Stimulated activated CD8-positive, alpha-beta memory T cell treated with anti-CD3 and anti-CD28 coated beads, Interleukin-4, amount 100 ng/mL, for 48 hours (primary cell): Measurements from ENCODE around the gene INTS11.
"Not testable (repeated sequence)": the region's sequence is repeated elsewhere in the genome, so short reads cannot be mapped to it uniquely, and the experiment has no call there.

Experiments used
- DNase-seq: peaks from one replicate; pipeline ENCODE4 v3.0.0-alpha.2; 2020

INTS11 gene

DNA sequence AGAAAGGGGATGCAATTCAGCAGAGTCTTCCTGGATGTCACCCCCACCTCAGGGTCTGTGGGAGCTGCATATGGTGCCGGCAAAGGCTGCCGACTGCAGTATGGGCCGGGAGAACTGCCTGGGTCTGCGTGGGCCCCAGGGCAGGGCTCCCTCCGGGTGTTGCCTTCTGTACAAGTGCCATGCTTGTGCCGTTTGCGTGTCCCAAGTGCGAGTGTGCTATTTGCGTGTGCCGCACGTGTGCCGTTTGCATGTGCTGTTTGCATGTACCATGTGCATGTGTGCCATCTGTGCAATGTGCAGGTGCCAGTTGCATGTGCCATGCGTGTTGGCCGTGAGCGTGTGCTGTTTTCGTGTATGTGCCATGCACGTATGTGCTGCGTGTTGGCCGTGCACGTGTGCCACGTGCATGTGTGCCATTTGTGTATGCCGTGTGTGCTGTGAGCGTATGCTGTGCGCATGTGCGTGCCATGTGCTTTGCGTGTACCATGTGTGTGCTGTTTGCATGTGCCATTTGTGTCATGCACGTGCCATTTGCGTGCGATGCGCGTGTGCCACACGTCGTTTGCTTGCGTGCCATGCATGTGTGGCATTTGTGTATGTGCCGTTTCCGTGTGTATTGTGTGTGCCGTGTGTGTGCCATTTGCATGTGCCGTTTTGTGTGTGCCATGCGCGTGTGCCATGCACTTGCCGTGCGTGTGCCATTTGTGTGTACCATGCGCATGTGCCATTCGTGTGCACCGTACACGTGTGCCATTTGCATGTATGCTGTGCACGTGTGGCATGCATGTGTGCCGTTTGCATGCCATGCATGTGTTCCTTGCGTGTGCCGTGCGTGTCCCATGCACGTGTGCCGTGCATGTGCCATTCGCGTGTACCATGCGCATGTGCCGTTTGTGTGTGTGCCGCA is 5.1 kb upstream of the INTS11 start:
- no peak for DNase-seq

GRCh38 chr1:1328254-1328653 is 3.8 kb upstream of the INTS11 start:
- no peak for DNase-seq

GRCh38 chr1:1327291-1327690 is 2.8 kb upstream of the INTS11 start:
- no peak for DNase-seq

- DNase-seq, result no peak
Observed at GRCh38 chr1:1326075-1326605, 1.7 kb upstream of the INTS11 start.

DNA sequence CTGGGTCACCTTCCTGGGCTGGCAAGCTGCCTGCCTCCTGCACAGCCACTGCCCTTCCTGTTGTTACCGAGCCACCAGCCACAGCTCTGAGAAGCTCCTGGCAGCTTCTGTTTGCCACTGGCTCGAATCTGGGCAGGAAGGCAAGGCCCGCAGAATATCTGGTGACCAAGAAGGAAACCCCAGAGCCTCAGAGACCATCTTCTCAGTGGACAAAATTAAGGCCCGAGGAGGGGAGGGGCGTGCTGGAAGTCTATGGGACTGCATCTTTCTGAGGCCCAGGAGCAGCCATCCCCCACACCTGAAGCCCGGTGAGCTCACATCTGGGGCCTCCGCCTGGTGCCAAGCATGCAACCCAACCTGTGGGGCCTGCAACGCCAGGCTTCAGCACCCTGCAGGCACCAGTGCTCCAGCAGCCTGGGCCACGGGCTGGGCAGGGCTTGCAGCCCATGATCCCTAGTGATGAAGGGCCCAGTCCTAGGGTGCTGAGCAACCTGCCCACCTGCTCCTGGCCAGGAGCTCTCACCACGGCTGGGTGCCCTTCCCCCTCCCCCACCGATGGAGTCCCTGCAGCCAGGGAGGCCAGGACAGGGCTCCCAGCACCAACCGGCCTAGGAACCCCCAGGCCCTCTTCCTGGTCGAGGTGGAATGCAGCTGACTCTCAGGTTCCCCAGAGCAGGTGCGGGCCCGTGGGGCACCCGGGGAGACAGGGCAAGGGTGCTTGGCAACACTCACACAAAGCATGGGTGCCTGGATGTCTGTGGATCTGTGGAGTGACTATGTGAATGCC is 1.0 kb upstream of the INTS11 start:
- DNase-seq, result no peak

DNA sequence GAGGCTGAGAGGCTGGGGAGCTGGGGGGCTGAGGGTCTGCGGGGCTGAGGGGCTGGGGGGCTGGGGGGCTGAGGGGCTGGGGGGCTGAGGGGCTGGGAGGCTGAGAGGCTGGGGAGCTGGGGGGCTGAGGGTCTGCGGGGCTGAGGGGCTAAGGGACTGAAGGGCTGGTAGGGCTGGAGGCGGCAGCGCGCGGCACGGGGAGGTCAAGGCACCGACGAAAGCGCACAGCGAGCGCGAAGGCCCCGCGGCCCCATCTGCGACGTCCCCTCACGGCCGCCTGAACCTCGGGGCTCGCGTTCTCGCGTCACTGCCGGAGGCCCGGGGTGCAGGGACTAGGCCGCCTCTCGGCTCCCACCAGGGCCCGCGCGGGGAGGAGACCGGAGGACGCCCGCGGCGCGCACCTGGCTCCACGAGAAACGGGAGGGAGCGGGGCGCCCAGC is 356 bp downstream of the INTS11 start:
- DNase-seq, result no peak

DNA sequence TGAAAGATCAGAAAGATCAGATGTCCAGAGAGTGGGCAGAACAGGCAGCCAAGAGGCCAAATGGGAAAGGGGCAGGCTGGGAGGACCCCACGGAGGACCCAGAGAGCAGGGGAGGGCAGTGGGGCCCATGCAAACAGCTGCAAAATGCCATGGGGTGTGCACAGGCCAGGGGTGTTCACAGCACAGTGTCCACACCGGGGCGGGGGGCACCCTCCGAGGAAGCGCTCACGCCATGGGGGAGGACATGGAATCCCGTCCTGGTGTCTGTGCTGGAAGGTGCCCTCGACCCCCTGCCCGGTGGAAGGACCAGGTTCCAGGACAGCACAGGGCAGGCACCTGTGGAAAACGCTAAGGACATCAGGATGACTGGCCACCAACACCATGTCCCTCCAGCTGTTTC is 1.5 kb downstream of the INTS11 start:
- DNase-seq, result no peak

- DNase-seq, result no peak
Observed at GRCh38 chr1:1322418-1322817, 2.0 kb downstream of the INTS11 start.

DNA sequence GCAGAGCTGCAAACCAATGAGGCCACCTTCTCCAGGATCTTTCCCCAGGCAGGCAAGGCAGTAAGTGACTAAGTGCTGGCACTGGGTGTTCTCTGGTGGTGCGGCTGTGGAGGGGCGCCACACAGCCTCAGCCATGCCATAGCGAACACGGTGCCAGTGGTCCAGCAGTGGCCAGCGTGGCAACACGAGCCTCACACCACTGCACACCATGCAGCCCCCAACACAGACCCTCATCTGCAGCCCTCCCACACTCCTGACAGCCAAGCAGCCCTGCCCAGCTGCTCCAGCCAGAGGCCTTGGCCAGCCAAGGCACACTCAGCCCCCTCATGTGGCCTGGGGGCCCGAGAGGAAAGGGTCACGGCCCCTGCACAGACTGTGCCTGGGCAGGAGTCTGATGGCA is 3.0 kb downstream of the INTS11 start:
- DNase-seq, result no peak

- no peak for DNase-seq
Observed at GRCh38 chr1:1320666-1321448, 3.6 kb downstream of the INTS11 start.

DNA sequence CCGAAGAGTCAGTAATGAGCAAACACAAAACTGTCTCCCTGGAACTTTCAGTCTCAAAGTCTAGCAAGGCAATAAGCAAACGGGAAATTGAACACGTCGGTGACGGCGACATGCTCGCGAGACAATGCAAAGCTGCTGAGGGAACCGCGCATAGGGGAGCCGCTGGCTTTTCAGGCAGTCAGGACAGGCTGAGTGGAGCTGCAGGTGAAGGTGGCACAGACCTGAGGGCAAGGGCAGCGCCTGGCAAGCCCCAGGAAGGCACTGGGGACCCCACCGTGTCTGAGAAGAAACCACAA is 4.9 kb downstream of the INTS11 start:
- no peak for DNase-seq

GRCh38 chr1:1318777-1319645 is 5.4 kb downstream of the INTS11 start:
- DNase-seq, result no peak

DNA sequence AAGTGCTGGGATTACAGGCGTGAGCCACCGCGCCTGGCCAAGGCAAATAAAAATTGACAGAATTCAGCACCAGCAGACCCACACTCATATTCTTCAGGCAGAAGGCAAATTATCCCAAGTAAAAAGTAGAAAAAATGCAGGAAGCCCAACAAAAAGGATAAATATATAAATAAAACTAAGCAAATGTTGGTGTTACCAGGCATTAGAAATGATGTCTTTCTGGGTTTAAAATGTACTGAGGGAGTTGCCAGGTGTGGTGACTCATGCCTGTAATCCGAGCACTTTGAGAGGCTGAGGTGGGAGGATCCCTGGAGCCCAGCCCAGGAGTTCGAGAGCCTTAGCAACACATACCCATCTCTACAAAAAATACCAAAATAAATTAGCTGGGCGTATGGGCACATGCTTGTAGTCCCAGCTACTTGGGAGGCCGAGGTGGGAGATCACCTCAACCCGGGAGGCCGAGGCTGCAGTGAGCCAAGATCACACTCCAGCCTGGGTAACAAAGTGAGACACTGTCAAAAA is 6.3 kb downstream of the INTS11 start:
- no peak for DNase-seq

DNA sequence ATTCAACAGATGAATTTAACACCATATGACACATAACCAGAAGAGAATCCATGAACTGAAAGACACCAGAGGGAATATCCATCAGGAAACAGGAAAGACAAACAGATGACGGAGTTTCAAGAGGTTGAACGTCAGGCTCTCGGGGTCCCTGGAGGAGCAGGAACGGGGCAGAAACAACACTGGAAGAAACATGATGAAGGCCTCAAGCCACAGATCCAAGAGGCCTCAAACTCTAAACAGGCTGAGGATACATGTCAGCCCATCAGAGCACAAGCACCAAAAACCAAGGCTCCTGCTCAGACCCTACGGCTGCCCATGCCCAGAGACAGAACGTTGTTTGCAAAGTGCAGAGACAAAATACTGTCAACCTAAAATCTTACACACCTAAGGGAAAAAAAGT is 7.0 kb downstream of the INTS11 start:
- no peak for DNase-seq

- not testable (repeated sequence) for DNase-seq
Observed at GRCh38 chr1:1316199-1316598, 8.3 kb downstream of the INTS11 start.

DNA sequence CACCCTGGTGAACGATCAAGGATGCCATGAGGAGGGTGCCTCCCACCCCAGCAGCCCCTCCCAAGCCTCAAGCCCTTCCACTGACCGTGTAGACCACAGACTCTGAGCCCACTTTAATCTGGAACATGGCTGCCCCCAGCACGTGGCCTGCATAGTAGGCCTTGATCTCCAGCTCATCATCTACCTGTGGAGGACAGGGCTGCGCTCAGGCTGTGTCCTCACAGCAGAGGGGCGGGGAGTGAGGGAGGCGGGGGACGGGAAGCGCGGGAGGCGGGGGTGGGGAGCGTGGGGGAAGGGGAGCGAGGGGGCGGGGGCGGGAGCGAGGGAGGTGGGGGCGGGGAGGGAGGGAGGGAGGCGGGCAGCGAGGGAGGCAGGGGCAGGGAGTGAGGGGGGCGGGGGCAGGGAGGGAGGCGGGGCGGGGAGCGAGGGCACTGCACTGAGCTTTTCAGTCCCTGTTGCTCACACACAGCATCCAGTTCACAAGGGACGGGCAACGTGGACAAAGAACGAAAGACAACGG is 9.0 kb downstream of the INTS11 start:
- no peak for DNase-seq

DNA sequence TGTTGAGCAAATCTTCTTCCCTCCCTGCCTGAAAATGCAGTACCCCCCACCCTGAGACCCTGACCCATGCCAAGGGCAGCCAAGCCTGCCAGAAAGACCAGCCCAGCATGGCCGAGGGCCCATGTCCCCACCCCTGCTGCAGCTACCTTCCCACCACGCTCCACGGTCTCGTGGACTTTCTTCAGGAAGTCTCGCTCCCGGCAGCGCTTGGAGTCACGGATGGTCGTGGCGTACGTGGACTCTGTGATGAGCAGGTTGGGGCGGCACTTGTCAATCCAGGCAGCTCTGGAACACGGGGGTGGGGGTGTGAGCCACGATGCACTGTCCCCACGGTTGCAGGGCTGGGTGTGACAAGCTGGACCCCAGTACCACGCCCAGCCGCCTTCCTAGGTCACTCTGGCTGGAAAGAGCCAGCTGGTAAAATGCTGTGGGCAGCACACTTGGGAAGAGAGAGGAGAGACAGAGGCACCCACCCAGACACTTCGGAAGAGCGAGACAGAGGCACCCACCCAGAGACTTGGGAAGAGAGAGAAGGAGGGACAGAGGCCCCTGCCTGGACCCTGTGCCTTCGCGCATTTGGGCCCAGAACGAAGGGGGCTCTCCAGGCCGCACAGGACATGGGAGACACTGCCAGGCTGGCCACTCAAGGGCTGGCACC is 9.7 kb downstream of the INTS11 start:
- no peak for DNase-seq

DNA sequence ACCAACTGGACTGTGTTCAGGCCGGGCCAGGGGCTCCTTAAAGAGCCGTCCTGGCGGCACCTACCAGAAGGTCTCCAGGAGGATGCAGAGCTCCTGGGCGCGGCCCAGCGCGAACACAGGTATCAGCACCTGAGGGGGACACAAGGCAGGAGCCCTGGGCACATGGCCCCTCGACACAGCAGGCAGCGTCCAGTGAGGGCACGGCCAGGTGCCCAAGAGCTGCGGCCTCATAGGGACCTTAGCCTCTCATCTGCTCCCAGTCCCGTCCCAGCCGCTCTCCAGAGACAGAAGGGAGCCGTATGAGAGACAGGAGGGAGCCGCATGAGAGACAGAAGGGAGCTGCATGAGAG is 10.2 kb downstream of the INTS11 start:
- no peak for DNase-seq

DNA sequence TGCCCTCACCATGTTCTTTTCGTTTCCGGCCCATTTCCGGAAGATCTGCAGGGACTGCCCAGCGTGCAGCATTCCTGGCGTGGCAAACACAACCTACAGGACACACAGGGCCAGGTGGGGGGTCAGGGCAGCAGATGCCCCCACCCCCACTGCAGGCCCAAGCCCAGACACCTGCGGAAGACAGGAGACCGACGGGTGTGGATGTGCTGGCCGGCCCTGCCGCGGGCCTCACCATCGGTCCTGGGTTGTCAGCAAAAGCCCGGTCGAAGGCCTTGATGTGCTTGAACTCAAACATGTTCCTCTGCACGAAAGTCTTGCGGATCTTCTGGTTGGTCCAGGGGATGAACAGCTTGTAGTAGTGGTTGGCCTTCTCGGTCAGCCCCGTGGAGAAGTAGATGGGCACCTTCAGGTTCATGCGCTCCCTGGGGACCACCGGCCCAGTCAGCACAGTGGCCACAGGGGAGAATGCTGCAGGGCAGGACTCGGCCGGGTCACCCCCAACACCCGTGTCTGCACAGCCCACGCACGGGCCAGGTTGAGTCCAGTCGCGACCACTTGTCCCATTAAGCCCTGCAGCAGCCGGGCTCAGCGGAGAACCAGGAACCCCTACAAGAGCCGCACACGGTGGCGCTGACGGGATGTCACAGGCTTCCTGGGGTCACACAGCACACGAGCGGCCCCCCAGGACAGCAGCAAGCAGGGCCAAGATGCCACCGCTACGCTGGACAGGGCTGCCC is 10.8 kb downstream of the INTS11 start:
- no peak for DNase-seq
